OCI-M2 (cell line): ENCODE results near the gene SRGAP2C.
"Not testable (repeated sequence)": the region's sequence is repeated elsewhere in the genome, so short reads cannot be mapped to it uniquely, and the experiment has no call there.

Source experiments
- DNase-seq: peaks from one replicate; lab custom pipeline; 2025; ENCODE audit not compliant: unreplicated experiment; lab: John Stamatoyannopoulos, UW

Gene SRGAP2C

DNA sequence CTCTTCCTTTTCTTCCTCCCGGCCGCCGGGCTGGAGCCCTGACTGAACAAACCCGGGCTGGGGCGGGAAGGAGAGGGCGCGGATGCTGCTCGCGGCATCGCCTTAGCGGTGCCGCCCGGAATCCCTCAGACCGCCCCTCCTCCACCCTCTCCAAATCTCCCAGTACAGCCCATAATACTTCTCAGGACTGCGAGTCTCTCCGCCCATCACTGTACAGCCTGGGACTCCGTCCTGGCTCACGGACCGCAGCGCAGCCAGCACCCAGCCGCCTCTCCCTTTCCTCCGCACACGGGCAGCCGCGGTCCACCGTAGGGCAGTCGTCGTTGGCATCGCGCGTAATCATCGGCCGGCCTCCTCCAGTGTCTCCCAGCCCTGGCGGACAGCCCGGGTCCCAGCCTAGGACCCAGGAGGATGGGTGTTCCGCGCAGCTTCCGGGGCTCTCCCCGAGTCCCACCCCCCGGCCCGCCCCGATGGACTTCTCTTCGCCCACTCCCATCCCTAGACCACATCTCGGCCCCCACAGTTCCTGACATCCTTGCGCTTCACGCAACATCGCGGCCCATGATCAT, 449 bp downstream of the SRGAP2C start:
- DNase-seq: not testable (repeated sequence)

DNA sequence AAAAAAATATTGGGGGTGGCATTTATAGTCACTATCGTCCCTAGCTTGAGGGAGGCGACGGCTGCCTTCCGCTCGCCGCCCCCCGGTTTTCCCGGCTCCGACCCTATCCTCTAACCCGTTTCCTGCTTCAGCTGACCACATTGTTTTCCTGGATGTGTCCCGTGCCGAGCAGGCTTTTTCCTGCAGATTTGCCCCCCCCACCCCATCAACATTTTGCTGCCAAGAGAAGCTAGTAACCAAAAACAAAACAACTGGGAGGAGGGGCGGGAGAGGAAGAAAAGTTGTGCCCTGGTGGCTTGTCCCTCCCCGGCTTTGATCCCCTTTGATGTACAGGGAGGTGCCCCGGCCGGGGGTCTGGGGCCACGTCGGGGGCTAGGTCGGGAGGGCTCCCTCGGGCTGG, 1.4 kb downstream of the SRGAP2C start:
- not testable (repeated sequence) for DNase-seq

- DNase-seq: not testable (repeated sequence)
Observed at GRCh38 chr1:121187914-121188313, 3.1 kb downstream of the SRGAP2C start.

DNA sequence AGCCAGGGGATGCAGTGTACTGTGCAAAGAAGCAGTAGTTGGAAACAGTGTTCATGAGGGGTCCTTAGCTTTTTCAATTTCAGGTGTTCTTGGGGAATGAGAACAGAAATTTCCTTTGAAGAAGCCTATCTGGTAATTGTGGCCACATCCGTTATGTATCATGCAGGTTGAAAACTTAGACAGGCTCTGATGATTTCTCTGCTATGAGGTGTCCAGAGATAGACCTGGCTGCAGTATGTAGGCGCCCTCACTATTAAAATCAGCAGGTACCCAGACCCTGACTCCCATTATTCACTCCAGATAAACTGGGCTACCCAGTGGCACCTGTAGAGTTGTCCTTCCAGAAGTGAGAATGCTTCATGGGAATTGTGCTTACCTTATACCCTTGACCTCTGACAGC, 7.7 kb downstream of the SRGAP2C start:
- DNase-seq: not testable (repeated sequence)

- not testable (repeated sequence) for DNase-seq
Observed at GRCh38 chr1:121197095-121197882, 12.5 kb downstream of the SRGAP2C start.

DNA sequence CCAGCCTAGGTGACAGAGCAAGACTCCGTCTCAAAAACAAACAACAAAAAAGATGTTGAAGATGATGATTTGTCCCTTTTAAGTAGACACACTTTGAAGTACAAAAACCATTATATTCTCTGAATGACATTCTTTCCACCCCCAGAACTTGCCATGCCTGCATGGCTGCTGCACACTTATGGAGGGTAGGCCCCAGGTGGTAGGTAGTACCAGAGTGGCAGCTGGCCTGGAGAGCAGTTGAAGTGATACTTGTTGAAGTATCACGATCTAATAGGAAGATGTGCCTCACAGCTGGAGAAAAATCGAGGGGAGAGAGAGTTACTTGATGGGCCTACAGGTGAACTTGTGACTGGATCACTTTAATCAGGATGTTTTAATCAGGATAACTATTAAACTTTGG, 15.0 kb downstream of the SRGAP2C start:
- not testable (repeated sequence) for DNase-seq

- DNase-seq: not testable (repeated sequence)
Observed at GRCh38 chr1:121200232-121200631, 15.5 kb downstream of the SRGAP2C start.

- DNase-seq: not testable (repeated sequence)
Observed at GRCh38 chr1:121200985-121201981, 16.5 kb downstream of the SRGAP2C start.

DNA sequence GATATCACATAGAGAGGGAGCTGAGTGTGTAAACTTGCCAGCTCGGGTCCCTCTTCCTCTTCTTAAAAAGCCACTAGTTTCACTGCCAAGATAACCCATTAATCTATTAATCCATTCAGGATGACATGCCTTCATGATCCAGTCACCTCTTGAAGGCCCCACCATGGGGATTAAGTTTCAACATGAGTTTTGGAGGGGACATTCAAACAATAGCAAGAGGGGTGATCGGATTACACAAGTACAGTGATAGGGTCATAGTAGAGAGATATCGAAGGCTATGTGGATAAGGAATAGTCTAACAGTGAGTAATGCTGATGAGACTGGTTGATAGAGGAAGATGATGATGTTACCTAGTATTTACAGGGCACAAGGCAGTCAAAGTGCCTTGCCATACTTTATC, 18.2 kb downstream of the SRGAP2C start:
- not testable (repeated sequence) for DNase-seq

DNA sequence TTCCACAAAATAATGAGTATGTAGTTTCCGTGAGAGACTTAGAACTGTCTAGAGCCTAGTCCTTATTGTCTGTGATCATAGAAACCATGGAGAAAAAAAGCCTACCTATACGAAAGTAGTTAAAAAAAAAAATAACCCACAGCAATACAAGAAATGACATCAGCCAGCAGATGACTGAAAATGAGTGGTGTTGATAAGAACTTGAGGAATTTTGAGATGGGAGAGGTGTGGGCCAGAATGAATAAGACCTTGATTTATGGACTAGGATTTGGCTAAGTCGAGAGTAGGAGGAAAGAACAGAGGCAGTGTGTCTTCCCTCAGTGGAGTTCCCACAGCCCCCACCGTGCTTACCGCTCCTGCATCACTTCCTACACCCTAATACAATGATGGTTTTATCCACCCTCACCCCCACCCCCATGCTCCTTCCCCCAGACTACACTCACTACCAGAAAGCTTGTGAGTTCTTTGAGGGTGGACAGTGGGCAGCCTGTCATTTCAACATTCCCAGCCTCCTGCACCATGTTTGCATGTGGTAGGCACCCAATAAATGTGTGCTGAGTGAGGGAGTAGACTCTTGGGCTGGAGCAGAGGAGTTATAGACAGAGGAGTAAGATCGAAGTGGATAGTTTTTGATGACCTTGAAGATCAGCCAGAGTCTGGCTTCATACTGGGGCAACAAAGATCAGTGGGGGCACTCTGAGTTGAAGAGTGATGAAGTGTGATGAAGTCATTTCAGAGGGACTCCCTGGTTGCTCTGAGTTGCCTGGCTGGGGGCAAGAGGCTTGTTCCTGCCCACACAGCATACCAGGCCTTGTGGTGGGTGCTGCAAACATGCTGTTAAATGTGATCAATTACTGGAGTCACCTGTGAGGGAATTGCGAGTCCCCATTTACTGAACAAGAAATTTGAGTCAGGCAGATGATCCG, 21.3 kb downstream of the SRGAP2C start:
- DNase-seq: not testable (repeated sequence)

DNA sequence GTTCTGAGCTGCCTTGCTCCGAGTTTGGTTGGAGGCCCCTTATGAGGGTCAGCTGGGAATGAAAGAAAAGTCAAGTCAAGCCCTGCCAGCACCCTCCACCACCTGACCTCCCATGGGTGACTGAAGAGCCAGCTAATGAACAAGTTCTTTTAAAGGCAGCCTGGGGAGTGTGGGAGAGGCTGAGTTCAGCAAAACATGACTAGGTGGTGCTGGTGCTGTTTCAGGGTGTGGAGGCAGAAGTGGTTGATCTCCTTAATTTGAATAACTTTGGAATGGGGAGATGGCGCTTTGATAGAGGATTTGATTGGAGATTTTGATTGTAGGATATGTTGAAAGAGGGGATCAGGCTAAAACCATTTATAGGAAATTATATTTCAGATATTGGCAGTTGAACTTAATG, 22.6 kb downstream of the SRGAP2C start:
- not testable (repeated sequence) for DNase-seq

GRCh38 chr1:121208375-121208774, 23.6 kb downstream of the SRGAP2C start:
- not testable (repeated sequence) for DNase-seq

GRCh38 chr1:121210778-121211177, 26.0 kb downstream of the SRGAP2C start:
- DNase-seq: not testable (repeated sequence)

DNA sequence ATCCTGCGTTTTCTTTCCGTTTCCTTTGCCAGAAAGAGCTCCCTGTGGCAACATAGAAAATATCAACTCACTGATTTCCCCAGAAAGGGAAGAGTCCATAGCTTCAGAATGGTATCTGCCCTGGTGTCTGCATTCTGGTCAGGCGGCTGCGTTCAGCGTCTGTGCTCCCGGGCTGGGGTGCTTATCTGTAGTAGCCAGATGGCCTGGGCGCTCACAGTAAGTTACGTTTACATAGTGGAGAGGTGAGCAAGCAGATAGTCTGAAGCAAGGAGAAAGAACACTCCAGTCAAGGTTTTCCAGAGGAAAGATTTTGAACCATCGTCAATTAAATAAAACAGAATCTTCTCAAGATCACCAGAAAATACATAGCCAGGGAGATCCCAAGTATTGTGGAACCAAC, 28.7 kb downstream of the SRGAP2C start:
- not testable (repeated sequence) for DNase-seq

GRCh38 chr1:121214544-121215156, 29.9 kb downstream of the SRGAP2C start:
- DNase-seq: not testable (repeated sequence)

GRCh38 chr1:121215699-121216417, 31.1 kb downstream of the SRGAP2C start:
- not testable (repeated sequence) for DNase-seq

DNA sequence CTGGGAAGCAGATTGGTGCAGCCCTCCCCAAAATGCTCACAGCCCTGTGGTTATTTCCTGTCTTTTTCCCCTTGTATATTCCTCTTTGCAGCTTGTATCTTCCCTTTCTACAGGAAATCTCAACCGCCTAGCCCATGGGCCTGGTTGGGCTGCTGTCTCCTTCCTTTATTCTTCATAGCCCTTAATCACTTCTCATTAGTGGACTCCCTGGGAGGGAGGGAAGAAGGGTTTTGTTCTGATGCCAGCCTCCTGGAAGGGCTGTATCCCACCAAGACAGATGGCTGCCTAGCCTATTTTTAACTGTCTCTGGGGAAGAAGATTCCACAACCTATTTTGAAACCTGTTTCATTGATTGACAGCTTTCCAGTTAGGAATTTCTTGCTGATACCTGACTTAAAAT, 31.9 kb downstream of the SRGAP2C start:
- DNase-seq: not testable (repeated sequence)

DNA sequence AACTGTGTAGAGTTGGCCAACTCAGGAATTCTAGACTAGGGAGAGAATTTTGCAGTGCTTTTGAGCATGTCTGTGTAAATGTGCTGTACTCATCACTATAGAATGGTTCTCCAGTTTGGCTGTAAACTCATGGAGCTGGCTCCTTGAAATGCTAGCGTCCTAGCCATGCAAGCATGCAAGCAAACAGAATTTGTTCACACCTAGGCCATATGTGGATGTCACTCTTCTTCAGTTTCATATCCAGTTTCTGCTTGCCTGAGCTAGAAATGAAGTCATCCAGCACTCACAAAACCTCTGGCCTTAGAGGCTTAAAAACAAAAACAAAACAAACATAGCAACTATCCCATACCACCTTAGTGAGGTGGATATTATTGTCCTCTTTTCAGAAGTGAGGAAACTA, 37.0 kb downstream of the SRGAP2C start:
- DNase-seq: not testable (repeated sequence)

GRCh38 chr1:121224714-121225113, 39.9 kb downstream of the SRGAP2C start:
- not testable (repeated sequence) for DNase-seq
